GM18873 (cell line): Measurements from ENCODE around the gene MAP2K7.

Experiments
- ATAC-seq: cut with Tn5 transposase; IDR thresholded peaks from one replicate; pipeline ENCODE4 v1.9.1; 2021; ENCODE audit warnings: mild to moderate bottlenecking, moderate library complexity, moderate number of reproducible peaks; ENCODE audit not compliant: unreplicated experiment, low FRiP score

Gene MAP2K7

GRCh38 chr19:7866399-7867091, 37.1 kb upstream of the MAP2K7 start:
- no peak for ATAC-seq

GRCh38 chr19:7867092-7867844, 36.4 kb upstream of the MAP2K7 start:
- no peak for ATAC-seq

GRCh38 chr19:7868326-7868670, 35.4 kb upstream of the MAP2K7 start:
- ATAC-seq: no peak

GRCh38 chr19:7868671-7869452, 34.8 kb upstream of the MAP2K7 start:
- ATAC-seq: peak; percentile 43

- peak; percentile 44 for ATAC-seq
Measured at GRCh38 chr19:7869453-7869909, 34.2 kb upstream of the MAP2K7 start.

DNA sequence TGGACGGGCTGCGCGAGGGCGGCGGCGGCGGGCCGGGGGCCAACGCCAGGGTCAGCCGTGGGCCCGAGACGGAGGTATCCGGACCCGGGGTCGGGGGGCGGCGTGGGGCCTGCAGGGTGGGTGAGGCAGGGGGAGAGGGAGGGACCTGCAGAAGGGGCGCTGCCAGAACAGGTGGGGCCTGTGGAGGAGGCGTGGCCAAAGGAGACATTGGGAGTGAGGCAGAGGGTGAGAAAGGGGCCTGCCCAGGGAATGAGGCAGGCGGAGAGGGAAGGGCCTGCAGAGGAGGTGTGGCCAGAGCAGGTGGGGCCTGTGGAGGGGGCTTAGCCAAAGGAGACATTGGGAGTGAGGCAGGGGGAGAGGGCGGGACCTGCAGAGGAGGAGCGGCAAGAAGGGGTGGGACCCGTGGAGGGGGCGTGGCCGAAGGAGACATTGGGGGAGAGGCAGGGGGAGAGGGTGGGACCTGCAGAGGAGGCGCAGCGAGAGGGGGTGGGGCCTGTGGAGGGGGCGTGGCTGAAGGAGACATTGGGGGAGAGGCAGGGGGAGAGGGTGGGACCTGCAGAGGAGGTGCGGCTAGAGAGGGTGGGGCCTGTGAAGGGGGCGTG, 33.7 kb upstream of the MAP2K7 start:
- no peak for ATAC-seq

GRCh38 chr19:7870571-7871436, 32.9 kb upstream of the MAP2K7 start:
- no peak for ATAC-seq

- no peak for ATAC-seq
Measured at GRCh38 chr19:7871437-7872305, 32.0 kb upstream of the MAP2K7 start.

DNA sequence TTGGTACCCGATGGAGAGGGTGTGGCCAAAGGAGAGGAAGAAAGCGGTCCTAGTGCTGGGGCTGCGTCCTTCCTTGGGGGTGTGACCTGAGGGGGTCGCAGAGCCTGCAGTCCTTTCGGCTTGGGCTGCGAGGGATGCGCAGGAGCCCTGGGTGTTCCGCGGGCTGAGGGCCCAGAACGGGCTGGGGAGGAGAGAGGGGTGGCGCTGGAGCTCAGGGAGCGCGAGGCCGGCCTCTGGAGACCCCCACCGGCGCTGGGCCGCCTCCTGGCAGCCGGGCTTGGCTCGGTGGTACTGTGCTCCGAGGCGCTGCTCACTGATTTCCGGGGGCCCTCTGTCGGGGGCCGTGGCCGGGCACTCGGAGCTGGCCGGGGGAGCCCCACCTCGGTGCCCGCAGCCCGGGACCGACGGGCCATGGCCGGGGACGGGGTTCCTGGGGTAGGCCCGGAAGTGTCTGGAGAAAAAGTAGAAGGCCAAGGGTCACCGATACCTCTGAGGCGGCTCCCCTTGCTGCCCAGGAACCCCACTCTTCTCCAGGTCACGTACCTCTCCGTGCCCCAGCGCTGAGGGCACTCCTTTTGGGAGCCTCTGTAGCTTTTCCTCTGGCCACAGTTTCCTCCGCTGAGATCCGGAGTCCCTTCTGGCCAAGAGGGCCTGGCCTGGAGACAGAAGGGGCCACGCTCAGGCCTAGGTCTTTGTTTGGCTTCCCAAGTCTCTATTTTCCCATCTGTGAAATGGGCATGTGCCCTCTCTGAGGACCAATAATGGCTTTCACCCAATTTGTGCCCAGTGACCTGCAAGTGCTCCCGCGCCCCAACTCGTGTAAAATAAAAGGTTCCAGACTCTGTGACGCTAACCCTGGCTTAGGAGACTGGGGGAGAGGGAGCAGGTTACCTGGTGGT, 31.1 kb upstream of the MAP2K7 start:
- ATAC-seq: no peak

- no peak for ATAC-seq
Measured at GRCh38 chr19:7873304-7874075, 30.2 kb upstream of the MAP2K7 start.

DNA sequence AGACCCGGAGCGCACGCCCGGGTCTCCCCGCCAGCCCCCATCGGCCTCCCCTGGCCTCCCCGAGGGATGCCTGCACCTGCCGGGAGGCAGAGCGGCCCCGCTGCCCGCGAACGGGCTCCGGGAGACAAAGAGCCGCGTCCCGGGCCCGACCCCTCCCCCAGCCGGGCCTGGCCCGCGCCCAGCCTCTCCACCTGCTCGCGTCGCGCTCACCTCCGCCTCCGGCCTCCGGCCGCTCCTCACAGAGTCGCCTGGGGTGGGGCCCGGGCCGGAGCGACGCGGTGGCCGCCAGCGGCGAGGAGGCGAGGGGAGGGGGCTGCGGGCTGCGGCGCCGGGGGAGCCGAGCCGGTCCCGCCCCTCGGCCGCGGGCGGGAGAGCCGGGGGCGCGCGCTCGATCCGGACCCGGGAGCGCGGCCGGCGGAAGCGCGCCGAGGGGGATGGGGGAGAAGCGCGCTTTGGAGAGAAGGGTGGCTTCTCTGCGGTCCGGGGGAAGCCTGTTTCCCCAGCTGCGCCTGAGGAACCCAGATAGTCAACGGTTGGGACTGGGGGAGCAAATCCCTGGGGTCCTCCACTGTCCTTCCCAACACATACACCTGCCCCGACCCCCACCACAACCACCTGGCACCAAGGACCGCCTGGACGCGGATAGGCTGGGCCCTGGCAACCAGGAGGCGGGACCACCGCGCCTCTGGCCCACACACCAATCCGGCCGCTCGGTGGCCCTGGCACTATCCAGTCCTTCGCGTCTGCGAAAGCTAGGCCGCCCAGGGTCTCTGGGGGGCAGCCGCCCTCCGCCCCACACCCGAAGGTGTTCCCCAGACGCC, 29.4 kb upstream of the MAP2K7 start, which contains the start of gene PRR36:
TSS of gene PRR36 (minus strand) at position 315 of the 821 bp plus-strand sequence. CDS start 701 bp downstream, outside the sequence.
- ATAC-seq: no peak

DNA sequence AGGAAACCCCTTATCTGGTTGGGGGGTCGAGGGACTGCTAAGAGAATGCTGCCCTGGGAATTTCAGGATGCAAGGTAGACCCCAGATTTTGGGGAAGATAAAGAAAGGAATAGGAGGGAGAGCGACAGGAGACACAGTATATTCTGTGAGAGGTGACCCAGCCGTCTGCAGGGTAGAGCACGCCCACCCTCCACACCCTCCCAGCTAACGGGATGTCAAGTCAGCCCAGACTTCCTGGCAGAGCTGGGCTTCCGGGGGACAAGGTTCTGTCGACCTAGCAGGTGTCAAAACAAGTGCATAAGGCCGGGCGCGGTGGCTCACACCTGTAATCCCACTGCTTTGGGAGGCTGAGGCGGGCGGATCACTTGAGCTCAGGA, 28.8 kb upstream of the MAP2K7 start:
- ATAC-seq: no peak

DNA sequence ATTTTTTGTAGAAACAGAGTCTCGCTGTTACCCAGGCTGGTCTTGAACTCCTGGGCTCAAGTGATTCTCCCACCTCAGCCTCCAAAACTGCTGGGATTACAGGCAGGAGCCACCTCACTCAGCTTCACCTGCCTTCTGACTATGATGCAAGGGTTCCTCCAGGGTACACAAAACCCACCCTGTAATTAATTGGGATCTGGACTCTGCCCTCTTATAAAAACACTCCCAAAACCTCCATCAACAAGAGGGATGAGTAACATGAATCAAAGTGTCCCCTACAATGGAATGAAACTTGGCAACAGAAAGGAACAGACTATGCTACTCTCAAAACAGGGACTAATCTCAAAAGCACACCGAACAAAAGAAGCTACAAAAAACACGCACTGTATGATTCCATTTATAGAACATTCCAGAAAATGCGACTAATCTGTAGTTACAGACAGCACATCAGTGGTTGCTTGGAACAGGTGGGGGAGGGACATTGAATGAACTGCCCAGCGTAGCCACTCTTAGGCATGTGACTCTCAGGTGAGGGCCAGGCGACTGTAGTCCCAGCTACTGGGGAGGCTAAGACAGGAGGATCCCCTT, 26.3 kb upstream of the MAP2K7 start:
- no peak for ATAC-seq

GRCh38 chr19:7879111-7879807, 24.4 kb upstream of the MAP2K7 start:
- no peak for ATAC-seq

- ATAC-seq: no peak
Measured at GRCh38 chr19:7879836-7880235, 23.8 kb upstream of the MAP2K7 start.
